Mucosa of rectum (tissue), 2 donors: ENCODE measurements around the gene KAT8.

Experiments
- H3K27ac ChIP-seq, 2 donors: one replicate each; pipeline ENCODE4 v1.7.0; 2013; ENCODE audit warnings: inconsistent platforms in 2 of 2, low read depth in 2 of 2, low read length in 2 of 2
- H3K27me3 ChIP-seq, 2 donors: one replicate each; pipeline ENCODE4 v1.7.0; 2013; ENCODE audit warnings: low read length in 2 of 2; ENCODE audit not compliant: control insufficient read depth in 2 of 2, insufficient read depth in 2 of 2
- H3K36me3 ChIP-seq, 2 donors: one replicate each; pipeline ENCODE4 v1.7.0; 2013; ENCODE audit warnings: low read length in 2 of 2; ENCODE audit not compliant: control insufficient read depth in 2 of 2, insufficient read depth in 2 of 2
- H3K4me1 ChIP-seq, 2 donors: one replicate each; pipeline ENCODE4 v1.7.0; 2013; ENCODE audit warnings: low read length in 2 of 2, mild to moderate bottlenecking in 1 of 2; ENCODE audit not compliant: control insufficient read depth in 2 of 2, insufficient read depth in 2 of 2
- H3K4me3 ChIP-seq, 2 donors: one replicate each; pipeline ENCODE4 v1.7.0; 2013; ENCODE audit warnings: low read length in 2 of 2
- H3K9ac ChIP-seq, 2 donors: one replicate each; pipeline ENCODE4 v1.7.0; 2013; ENCODE audit warnings: low read length in 2 of 2, low read depth in 1 of 2, mild to moderate bottlenecking in 1 of 2
- H3K9me3 ChIP-seq, 2 donors: one replicate each; pipeline ENCODE4 v1.7.0; 2013; ENCODE audit warnings: low read length in 2 of 2; ENCODE audit not compliant: control insufficient read depth in 2 of 2
- donor health status: healthy.
- donor health status: Normal muscosa, but diverticular disease.

Gene KAT8

DNA sequence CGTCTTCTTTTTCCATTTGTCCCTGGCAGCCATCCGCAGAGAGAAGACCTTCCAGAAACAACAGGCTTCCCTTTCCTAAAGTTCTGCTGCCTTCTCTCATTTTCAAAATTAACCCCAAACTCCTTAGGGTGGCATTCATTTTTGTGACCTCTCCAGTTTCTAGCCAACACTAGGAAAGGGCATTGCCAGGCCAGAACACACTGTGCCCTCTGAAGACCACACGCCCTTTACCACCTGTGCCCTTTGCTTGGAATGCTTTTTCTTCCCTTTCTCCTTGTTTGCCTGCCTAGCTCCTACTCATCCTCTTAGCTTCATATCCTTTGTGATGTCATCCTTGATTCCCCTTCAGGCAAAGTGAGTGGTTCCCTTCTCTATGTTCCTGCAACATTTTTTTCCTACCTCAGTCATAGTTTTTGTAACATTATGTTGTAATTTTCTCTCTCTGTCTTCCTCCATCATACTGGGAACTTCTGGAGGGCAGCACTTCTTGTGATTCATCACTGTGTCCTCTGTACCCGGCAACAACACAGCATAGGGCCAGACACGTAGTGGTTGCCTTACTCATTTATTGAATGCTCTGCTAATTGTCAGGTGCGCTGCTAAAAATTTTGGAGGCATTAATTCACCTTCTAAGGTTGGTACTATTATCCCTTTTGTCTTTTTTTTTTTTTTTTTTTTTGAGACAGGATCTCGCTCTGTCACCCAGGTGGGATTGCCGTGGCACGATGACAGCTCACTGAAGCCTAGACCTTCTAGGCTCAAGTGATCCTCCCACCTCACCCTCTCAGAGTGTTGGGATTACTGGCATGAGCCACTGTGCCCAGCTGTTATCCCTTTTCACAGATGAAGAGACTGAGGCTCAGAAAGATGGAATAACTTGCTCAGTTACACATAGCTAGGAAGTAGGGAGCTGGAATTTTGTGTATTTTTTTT lies 1.0 kb downstream of the KAT8 start:
- Histone ChIP-seq H3K4me1 (peaks cover 14 to 24% of the 10 kb centered on the region in 2 donors), H3K4me3 (peak overlapping the region; percentile 71 to 94), H3K9me3 (no peaks in the 10 kb centered on the region), H3K27me3 (no peaks in the 10 kb centered on the region), H3K36me3 (peaks cover 21 to 23% of the 10 kb centered on the region in 2 donors), H3K9ac (peak overlapping the region; percentile 86 to 99), H3K27ac (peak overlapping the region; percentile 96 to 97)

DNA sequence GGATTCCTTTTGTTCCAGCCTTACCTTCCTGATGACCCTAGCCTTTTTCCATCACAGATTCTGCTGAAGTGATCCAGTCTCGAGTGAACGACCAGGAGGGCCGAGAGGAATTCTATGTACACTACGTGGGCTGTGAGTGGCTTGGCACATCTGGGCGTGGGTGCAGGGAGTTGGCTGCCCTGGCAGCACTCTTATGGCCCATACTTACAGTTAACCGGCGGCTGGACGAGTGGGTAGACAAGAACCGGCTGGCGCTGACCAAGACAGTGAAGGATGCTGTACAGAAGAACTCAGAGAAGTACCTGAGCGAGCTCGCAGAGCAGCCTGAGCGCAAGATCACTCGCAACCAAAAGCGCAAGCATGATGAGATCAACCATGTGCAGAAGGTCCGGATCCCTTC lies 2.7 kb downstream of the KAT8 start:
- peaks cover 8 to 15% of the 10 kb centered on the region in 2 donors for H3K4me1 ChIP-seq
- no peaks in the 10 kb centered on the region for H3K27me3 ChIP-seq
- H3K36me3 ChIP-seq = peaks cover 23 to 29% of the 10 kb centered on the region in 2 donors
- no peak overlapping the region for H3K9ac ChIP-seq
- no peaks in the 10 kb centered on the region for H3K9me3 ChIP-seq
- H3K4me3 ChIP-seq = no peak overlapping the region
- H3K27ac ChIP-seq = no peak overlapping the region

- H3K9me3 ChIP-seq = no peaks in the 10 kb centered on the region
- peaks cover 35 to 40% of the 10 kb centered on the region in 2 donors for H3K4me1 ChIP-seq
- peaks cover 17 to 23% of the 10 kb centered on the region in 2 donors for H3K36me3 ChIP-seq
- H3K9ac ChIP-seq = no peak overlapping the region
- H3K4me3 ChIP-seq = no peak overlapping the region
- H3K27me3 ChIP-seq = no peaks in the 10 kb centered on the region
- H3K27ac ChIP-seq = no peak overlapping the region
Observed at GRCh38 chr16:31125844-31126243, 8.4 kb downstream of the KAT8 start.

GRCh38 chr16:31127182-31127581 lies 9.7 kb downstream of the KAT8 start:
- peak overlapping the region in 1 of 2 donors; percentile 76 for H3K9ac ChIP-seq
- H3K9me3 ChIP-seq = no peaks in the 10 kb centered on the region
- H3K36me3 ChIP-seq = peaks cover 12 to 26% of the 10 kb centered on the region in 2 donors
- no peak overlapping the region for H3K4me3 ChIP-seq
- H3K4me1 ChIP-seq = peaks cover 47 to 52% of the 10 kb centered on the region in 2 donors
- H3K27ac ChIP-seq = peak overlapping the region; percentile 92 to 98
- no peaks in the 10 kb centered on the region for H3K27me3 ChIP-seq

- H3K9me3 ChIP-seq = no peaks in the 10 kb centered on the region
- H3K9ac ChIP-seq = peak overlapping the region; percentile 74 to 76
- peak overlapping the region; percentile 22 to 38 for H3K4me3 ChIP-seq
- H3K27me3 ChIP-seq = no peaks in the 10 kb centered on the region
- peak overlapping the region; percentile 92 to 98 for H3K27ac ChIP-seq
- H3K36me3 ChIP-seq = peaks cover 20 to 35% of the 10 kb centered on the region in 2 donors
- H3K4me1 ChIP-seq = peaks cover 62 to 70% of the 10 kb centered on the region in 2 donors
Observed at GRCh38 chr16:31128711-31129567, 11.5 kb downstream of the KAT8 start.

DNA sequence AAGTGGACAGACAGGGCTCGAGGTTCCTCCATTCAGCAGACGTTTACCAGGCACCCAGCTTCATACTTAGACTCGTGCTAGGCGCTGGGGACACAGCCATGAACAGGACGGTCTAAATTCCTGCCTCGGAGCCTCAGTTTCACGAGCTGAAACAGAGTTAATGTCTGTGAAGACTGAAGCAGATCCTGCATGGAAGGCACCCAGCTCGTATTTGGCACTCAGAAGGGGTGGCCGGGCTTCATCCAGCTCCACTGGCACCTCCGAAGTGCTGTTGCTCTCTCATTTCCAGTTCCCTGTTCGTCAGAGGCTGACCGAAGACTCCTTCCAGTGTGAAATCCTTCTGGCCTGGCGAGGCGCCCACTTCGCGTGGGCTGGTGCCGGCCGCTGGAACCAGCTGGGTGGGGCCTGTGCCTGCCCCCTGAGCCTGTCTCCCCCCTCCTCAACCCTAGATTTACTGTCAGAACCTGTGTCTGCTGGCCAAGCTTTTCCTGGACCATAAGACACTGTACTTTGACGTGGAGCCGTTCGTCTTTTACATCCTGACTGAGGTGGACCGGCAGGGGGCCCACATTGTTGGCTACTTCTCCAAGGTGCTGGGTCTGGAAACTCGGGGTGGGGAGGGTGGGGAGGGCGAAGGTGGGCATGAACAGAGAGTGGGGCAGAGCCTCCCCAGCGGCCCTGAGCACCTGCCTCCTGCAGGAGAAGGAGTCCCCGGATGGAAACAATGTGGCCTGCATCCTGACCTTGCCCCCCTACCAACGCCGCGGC lies 12.3 kb downstream of the KAT8 start:
- H3K36me3 ChIP-seq = peaks cover 17 to 34% of the 10 kb centered on the region in 2 donors
- H3K9me3 ChIP-seq = no peaks in the 10 kb centered on the region
- peak overlapping the region; percentile 68 to 76 for H3K9ac ChIP-seq
- peak overlapping the region; percentile 92 to 98 for H3K27ac ChIP-seq
- peak overlapping the region in 1 of 2 donors; percentile 31 for H3K4me3 ChIP-seq
- no peaks in the 10 kb centered on the region for H3K27me3 ChIP-seq
- H3K4me1 ChIP-seq = peaks cover 65 to 75% of the 10 kb centered on the region in 2 donors

- Histone ChIP-seq H3K27ac (peak overlapping the region; percentile 92 to 98), H3K36me3 (peaks cover 17 to 34% of the 10 kb centered on the region in 2 donors), H3K9ac (peak overlapping the region; percentile 68 to 76), H3K4me3 (no peak overlapping the region), H3K27me3 (no peaks in the 10 kb centered on the region), H3K9me3 (no peaks in the 10 kb centered on the region), H3K4me1 (peaks cover 66 to 75% of the 10 kb centered on the region in 2 donors)
Observed at GRCh38 chr16:31130336-31130891, 12.9 kb downstream of the KAT8 start.

- Histone ChIP-seq H3K27ac (peak overlapping the region; percentile 92 to 98), H3K27me3 (no peaks in the 10 kb centered on the region), H3K36me3 (peaks cover 17 to 34% of the 10 kb centered on the region in 2 donors), H3K9me3 (no peaks in the 10 kb centered on the region), H3K4me3 (no peak overlapping the region), H3K4me1 (peaks cover 70 to 78% of the 10 kb centered on the region in 2 donors), H3K9ac (peak overlapping the region in 1 of 2 donors; percentile 76)
Observed at GRCh38 chr16:31130899-31131298, 13.4 kb downstream of the KAT8 start.

DNA sequence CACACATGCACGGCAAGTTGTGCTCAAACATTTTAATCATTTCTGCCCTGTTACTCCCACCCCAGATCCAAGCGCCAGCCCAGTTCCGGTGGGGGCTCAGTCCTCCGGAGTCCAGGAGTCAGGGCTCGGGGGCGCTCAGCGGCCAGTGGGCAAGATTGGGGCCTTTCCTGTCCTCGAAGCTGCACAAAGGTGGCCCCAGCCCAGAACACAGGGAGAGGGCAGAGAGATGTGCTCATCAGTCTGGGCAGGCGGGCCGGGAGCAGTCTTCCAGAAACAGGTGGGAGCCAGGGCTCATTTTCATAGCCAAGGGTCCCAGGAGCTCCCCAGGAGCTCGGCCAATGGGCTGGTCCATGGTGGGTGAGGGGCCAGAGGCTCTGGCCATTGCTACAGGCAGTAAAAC lies 14.0 kb downstream of the KAT8 start:
- Histone ChIP-seq H3K27me3 (no peaks in the 10 kb centered on the region), H3K9ac (peak overlapping the region in 1 of 2 donors; percentile 64), H3K27ac (peak overlapping the region; percentile 92 to 98), H3K4me3 (peak overlapping the region in 1 of 2 donors; percentile 49), H3K36me3 (peaks cover 17 to 34% of the 10 kb centered on the region in 2 donors), H3K9me3 (no peaks in the 10 kb centered on the region), H3K4me1 (peaks cover 75 to 83% of the 10 kb centered on the region in 2 donors)
